ENCODE data around the gene LMF1. TPM values are rescaled to one million over a fixed set of nuclear protein-coding genes. Genes with fewer than 3 reads are reported as not detected.

The LMF1 gene
- total RNA-seq, 1 experiment from 2014 or later, result 13.5 TPM

DNA sequence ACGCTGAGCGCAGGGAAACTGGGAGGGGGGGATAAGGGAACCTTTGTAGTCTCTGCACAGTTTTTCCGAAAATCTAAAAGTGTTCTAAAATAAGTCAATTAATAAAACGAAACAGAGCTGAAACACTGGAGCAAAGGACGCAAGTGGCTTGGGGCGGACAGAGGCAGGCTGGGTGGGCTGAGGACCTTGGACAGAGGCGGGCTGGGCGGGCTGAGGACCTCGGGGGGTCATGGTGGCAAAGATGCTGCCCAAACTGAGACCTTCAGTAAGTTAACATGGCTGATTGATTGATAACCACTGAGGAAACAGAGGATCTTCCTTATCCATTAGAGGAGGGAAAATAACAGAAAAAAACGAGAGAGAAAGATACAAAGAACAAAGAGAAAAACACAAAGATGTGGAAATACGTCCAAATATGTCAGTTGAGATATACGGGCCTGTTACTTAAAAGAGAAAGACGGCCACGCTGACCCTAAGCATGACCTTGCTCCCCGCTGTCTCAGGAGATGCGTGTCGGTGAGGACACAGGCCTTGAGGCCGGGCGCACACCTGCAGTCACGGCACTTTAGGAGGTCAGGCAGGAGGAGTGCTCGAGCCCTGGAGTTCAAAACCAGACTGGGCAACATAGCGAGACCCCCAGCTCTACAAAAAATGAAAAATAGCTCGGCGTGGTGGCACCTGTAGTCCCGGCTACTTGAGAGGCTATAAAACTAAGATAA lies 94.1 kb downstream of the LMF1 start:
- H3K9ac ChIP-seq (ENCODE audit: low read length), result no peak overlapping the region
- DNase-seq (no peak), ATAC-seq (no peak)
- H3K79me2 ChIP-seq (ENCODE audit: low read length), result no peaks in the 10 kb centered on the region
- POLR2A ChIA-PET (ENCODE audit: unreplicated experiment), result no interaction called here
- TF ChIP-seq EZH2phosphoT487 (IDR thresholded peaks at IDR 0.05; ENCODE audit: borderline replicate concordance, low read length) (no peak), EZH2 (IDR thresholded peaks at IDR 0.05; ENCODE audit: low read length, unreplicated experiment) (no peak)
- TF ChIP-seq, protein P1, sequence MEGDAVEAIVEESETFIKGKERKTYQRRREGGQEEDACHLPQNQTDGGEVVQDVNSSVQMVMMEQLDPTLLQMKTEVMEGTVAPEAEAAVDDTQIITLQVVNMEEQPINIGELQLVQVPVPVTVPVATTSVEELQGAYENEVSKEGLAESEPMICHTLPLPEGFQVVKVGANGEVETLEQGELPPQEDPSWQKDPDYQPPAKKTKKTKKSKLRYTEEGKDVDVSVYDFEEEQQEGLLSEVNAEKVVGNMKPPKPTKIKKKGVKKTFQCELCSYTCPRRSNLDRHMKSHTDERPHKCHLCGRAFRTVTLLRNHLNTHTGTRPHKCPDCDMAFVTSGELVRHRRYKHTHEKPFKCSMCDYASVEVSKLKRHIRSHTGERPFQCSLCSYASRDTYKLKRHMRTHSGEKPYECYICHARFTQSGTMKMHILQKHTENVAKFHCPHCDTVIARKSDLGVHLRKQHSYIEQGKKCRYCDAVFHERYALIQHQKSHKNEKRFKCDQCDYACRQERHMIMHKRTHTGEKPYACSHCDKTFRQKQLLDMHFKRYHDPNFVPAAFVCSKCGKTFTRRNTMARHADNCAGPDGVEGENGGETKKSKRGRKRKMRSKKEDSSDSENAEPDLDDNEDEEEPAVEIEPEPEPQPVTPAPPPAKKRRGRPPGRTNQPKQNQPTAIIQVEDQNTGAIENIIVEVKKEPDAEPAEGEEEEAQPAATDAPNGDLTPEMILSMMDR (conservative IDR thresholded peaks at IDR 0.05; ENCODE audit: low read depth, low read length), result no peak
- H3K4me1 ChIP-seq (ENCODE audit: insufficient read depth, low read length), result no peaks in the 10 kb centered on the region
- H3K4me2 ChIP-seq (ENCODE audit: low read length), result no peak overlapping the region
- H2AFZ ChIP-seq (ENCODE audit: low read length), result no peak overlapping the region
- H3K4me3 ChIP-seq (ENCODE audit: low read length), result no peak overlapping the region
- BruUV-seq (replicated peaks), result no TSS peak
- H3K27ac ChIP-seq (ENCODE audit: low read length), result no peak overlapping the region
- H3K27me3 ChIP-seq (ENCODE audit: low read length), result no peaks in the 10 kb centered on the region
- intact Hi-C loops (cut with micrococcal nuclease), result no loop called here
- CTCF ChIA-PET, result no interaction called here
- no peaks in the 10 kb centered on the region for H3K9me3 ChIP-seq (ENCODE audit: low read length)
- no peaks in the 10 kb centered on the region for H4K20me1 ChIP-seq (ENCODE audit: low read length)
- no peaks in the 10 kb centered on the region for H3K36me3 ChIP-seq (ENCODE audit: low read depth, low read length)
- no peaks in the 10 kb centered on the region for H3K9me2 ChIP-seq (replicated peaks; ENCODE audit: low read length)
- no peaks in the 10 kb centered on the region for H3F3A ChIP-seq (ENCODE audit: low read length, unreplicated experiment)

DNA sequence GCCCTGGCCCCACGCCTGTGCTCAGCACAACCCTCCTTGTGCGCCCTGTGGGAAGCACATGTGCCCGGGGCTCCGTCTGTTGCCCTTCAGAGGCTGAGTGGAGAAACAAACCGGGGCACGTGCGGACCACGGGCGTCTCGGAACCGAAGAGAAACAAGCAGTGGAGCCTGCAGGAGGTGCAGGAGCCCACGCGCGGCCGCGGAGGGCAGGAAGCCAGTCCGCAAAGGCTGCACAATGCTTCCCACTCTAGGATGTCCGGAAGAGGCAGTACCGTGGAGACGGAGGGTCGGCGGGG lies 94.8 kb downstream of the LMF1 start:
- Histone ChIP-seq H3K27me3 (ENCODE audit: low read length) (no peaks in the 10 kb centered on the region), H3K9ac (ENCODE audit: low read length) (no peak overlapping the region), H3K9me3 (ENCODE audit: low read length) (no peaks in the 10 kb centered on the region), H2AFZ (ENCODE audit: low read length) (no peak overlapping the region), H3F3A (ENCODE audit: low read length, unreplicated experiment) (no peaks in the 10 kb centered on the region), H3K4me3 (ENCODE audit: low read length) (no peak overlapping the region), H4K20me1 (ENCODE audit: low read length) (no peaks in the 10 kb centered on the region), H3K4me2 (ENCODE audit: low read length) (no peak overlapping the region), H3K27ac (ENCODE audit: low read length) (no peak overlapping the region), H3K4me1 (ENCODE audit: insufficient read depth, low read length) (no peaks in the 10 kb centered on the region), H3K79me2 (ENCODE audit: low read length) (no peaks in the 10 kb centered on the region), H3K9me2 (replicated peaks; ENCODE audit: low read length) (no peaks in the 10 kb centered on the region), H3K36me3 (ENCODE audit: low read depth, low read length) (no peaks in the 10 kb centered on the region)
- no TSS peak for BruUV-seq (replicated peaks)
- ChIA-PET POLR2A (ENCODE audit: unreplicated experiment) (no interaction called here), CTCF (no interaction called here)
- no peak for DNase-seq
- no peak for ATAC-seq
- intact Hi-C loops (cut with micrococcal nuclease), result no loop called here
- TF ChIP-seq EZH2 (IDR thresholded peaks at IDR 0.05; ENCODE audit: low read length, unreplicated experiment), result no peak
- TF ChIP-seq, protein P1 (conservative IDR thresholded peaks at IDR 0.05; ENCODE audit: low read depth, low read length), result no peak
- TF ChIP-seq EZH2phosphoT487 (IDR thresholded peaks at IDR 0.05; ENCODE audit: borderline replicate concordance, low read length), result no peak

DNA sequence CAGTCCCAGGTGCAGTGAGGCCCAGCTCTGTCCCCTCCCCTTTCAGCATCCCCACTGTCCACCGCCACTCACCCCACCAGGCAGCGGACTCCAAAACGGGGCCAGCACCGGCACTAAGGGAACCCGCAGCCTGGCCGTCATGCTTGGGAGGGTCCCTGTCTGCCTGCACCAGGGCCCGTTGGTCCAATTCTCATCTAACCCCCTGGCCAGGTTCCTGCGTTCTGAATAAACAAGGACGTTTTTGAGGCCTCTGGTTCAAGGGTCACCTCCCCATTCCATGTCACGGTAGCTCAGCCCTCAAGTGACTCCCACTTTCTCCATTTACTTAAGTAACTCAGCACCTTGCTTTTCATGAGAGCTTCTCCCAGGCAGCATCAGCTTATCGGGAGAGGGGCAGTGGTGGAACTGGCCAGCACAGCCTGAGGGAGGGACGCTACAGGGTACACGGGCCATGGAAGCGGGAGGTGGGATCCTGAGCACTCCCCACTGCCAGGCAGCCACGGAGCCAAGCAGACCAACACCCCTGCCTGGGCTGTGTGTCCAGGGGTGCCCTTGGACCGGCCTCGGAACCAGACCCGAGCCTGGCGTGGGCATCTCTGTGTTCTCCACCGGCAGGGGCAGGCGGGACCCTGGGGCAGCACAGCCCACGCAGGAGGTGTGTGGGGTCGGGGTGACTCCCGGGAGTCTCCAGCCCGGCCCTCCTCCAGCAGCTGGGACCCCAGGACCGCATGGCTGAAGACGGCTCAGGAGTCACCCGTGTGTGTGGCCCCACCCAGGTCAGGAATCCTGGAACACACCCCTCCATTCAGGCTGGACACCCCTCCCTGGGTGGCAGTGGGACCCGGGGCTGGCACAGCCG lies 95.4 kb downstream of the LMF1 start:
- Histone ChIP-seq H3K4me3 (ENCODE audit: low read length) (no peak overlapping the region), H3K27me3 (ENCODE audit: low read length) (no peaks in the 10 kb centered on the region), H3F3A (ENCODE audit: low read length, unreplicated experiment) (no peaks in the 10 kb centered on the region), H3K27ac (ENCODE audit: low read length) (no peak overlapping the region), H3K9me2 (replicated peaks; ENCODE audit: low read length) (no peaks in the 10 kb centered on the region), H3K79me2 (ENCODE audit: low read length) (no peaks in the 10 kb centered on the region), H3K36me3 (ENCODE audit: low read depth, low read length) (no peaks in the 10 kb centered on the region), H3K4me1 (ENCODE audit: insufficient read depth, low read length) (no peaks in the 10 kb centered on the region), H2AFZ (ENCODE audit: low read length) (no peak overlapping the region), H3K9ac (ENCODE audit: low read length) (no peak overlapping the region), H3K9me3 (ENCODE audit: low read length) (no peaks in the 10 kb centered on the region), H4K20me1 (ENCODE audit: low read length) (no peaks in the 10 kb centered on the region), H3K4me2 (ENCODE audit: low read length) (no peak overlapping the region)
- BruUV-seq (replicated peaks), result no TSS peak
- CTCF ChIA-PET, result no interaction called here
- ATAC-seq (no peak), DNase-seq (no peak)
- POLR2A ChIA-PET (ENCODE audit: unreplicated experiment), result no interaction called here
- TF ChIP-seq, protein P1 (conservative IDR thresholded peaks at IDR 0.05; ENCODE audit: low read depth, low read length), result no peak
- TF ChIP-seq EZH2phosphoT487 (IDR thresholded peaks at IDR 0.05; ENCODE audit: borderline replicate concordance, low read length) (no peak), EZH2 (IDR thresholded peaks at IDR 0.05; ENCODE audit: low read length, unreplicated experiment) (no peak)
- intact Hi-C loops (cut with micrococcal nuclease), result no loop called here
